ENCODE results near the gene ZBTB20. TPM values are rescaled to one million over a fixed set of nuclear protein-coding genes. Genes with fewer than 3 reads are reported as not detected.

Gene ZBTB20
- polyA plus RNA-seq, 3 donors = 4.2 to 7.6 (median 6.4) TPM

DNA sequence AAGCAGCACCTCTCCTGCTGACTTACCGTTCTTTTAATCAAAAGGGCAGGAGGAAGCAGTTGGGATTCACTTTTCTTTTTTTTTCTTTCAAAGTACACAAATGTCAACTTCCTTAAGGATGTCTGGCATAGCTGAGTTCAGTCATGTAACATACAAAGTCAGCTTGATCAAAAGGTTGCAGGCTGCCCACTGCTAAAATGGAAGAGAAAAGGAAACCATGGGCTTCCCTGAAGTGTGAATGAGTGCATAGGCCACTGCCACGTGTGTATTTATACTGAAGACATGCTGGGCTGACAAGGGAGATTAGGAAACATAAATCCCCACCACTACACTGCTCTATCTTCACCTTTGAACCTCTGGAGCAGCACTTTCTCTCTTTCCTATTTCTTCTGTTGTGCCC, 540.8 kb downstream of the ZBTB20 start:
- DNase-seq (ENCODE audit: low read depth in 3 of 3, low spot score in 2 of 3) = no peak

DNA sequence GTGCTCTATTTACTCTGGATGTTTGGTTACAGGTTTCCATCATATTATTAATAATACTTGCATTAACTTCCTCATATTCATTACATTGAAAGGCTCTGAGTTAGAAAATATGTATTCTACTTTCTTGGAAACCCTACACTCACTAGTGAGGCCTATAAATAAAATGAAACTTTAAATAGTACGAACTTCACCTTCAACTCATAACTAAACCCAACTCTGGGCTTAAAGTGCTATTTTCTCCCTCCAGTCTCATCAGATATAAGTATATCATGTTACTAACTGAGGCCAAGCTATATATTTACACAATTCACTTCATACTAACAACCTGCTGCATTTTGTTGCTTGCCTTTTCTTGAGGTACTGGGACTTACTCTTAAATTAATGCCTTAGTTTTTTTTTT, 546.5 kb downstream of the ZBTB20 start:
- DNase-seq (ENCODE audit: low read depth in 3 of 3, low spot score in 2 of 3) = no peak

DNA sequence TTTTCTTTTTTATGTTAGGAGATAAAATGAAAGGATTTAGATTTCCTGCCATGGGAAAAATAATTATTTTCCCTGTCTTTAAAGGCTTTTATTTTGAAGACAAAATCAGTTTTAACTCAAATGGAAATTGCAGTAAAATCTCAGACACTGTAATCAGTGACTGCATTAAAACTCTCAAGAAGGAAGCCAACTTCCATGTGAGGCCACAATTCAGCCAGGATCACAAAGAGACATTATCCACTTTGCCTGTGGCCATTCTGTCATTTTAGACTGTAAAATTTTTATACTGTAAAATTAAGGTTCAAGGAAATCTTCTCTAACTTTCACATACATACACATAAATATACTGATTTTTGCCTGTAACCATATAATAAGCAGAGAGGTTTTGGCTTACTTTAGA, 549.2 kb downstream of the ZBTB20 start:
- no peak for DNase-seq (ENCODE audit: low read depth in 3 of 3, low spot score in 2 of 3)

DNA sequence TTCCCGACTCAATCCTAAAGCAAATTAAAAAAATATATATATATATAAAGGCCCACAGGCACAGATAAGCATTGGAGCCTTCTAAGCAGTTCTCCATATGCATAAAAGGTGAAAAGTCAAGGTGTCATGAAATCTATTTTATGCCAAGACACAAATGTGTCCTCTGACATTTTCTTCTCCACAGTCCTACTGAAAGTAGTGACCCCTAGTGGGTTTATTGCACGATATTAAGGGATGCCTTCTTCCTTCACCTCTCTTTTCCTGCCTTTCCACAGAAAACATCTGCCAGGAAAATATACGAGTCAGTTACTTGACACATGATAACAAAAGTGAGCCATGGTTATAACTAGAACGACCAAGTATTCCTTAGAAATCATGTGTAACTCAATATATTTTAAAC, 550.1 kb downstream of the ZBTB20 start:
- no peak for DNase-seq (ENCODE audit: low read depth in 3 of 3, low spot score in 2 of 3)

DNA sequence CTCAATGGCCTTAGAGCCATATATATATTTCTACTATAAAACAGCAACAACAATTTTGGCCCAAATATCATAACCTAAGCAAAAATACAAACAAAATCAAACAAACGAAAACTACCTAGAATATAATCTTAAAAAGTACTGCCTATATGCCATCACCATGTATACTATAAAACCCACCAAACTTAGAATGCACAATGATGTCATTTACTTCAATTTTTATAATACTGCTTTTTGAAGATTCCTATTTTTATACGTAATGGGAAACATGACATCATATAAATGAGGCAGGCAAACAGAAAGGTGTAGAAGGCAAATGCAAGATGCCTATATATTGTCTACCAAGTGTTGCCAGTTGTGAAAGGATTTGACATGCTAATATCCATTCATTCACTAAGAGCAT, 550.9 kb downstream of the ZBTB20 start:
- no peak for DNase-seq (ENCODE audit: low read depth in 3 of 3, low spot score in 2 of 3)

DNA sequence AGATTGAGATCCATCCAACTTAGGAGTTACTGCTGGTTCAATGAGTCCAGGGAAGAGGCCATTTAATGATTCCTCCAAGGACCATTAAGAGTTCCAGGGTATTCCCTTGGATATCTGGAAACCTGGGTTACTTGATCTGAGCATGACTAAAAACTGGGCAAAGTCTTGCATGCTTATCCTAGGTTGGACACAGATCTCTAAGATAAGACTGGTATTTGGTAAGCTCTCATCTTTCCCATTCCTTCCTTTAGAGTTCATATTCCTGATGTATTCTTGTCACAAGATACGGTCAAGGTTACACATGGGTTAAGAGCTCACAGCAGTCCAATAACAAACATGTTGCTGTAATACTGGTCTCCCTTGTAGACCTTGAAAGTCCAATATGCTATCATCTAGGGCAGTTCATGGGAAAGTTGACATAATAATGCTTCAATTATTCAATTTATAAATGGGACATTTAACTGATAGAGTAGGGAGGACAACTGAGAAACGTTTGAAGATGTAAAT, 551.5 kb downstream of the ZBTB20 start:
- no peak for DNase-seq (ENCODE audit: low read depth in 3 of 3, low spot score in 2 of 3)

DNA sequence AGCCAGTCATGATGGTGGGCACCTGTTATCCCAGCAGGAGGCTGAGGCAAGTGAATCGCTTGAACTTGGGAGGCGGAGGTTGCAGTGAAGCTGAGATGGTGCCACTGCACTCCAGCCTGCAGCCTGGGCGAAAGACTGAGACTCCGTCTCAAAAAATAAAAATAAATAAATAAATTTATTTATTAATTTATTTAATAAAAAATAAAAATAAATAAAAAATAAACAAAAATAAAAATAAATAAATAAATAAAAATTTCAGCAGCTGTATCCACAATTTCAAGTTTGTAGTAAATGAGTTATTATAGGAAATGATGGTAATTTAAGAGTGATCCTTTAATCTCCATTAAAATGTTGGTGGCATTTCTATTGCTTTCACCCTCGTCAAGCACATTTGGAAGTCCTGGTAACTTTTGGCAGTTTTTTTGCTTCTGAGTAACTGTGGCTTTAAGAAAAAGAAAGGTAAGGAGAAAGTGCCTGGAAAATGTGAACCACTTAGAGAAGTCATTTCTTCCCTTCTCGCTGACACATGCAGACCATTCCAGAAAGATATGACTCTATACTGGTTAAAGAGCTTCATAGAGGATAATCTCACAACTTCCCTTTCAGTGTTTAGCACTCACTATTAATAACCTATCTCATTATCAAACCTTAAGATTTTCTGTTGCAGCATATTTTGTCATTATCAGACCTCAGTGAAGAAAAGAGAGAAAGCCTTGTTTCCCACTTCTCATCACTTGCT, 556.6 kb downstream of the ZBTB20 start:
- DNase-seq (ENCODE audit: low read depth in 3 of 3, low spot score in 2 of 3) = no peak

DNA sequence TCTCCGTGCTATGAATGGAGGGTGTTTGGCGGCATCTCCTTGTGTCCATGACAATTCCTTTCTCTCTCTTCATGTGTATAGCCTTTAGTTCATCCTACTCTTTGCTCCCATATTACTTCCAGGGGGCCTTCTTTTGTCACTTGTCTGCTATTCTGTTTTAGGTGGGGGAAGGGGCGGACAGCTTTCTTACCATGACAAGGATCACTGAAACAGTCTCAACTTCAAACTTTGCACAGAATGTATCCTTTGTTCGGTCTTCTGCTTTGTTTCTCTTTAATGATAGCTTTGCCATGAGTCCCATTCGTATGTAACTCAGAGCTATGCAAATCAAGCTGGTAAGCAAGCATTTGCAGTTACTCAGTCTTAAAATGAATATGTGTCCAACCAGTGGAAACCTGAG, 559.1 kb downstream of the ZBTB20 start:
- no peak for DNase-seq (ENCODE audit: low read depth in 3 of 3, low spot score in 2 of 3)

DNA sequence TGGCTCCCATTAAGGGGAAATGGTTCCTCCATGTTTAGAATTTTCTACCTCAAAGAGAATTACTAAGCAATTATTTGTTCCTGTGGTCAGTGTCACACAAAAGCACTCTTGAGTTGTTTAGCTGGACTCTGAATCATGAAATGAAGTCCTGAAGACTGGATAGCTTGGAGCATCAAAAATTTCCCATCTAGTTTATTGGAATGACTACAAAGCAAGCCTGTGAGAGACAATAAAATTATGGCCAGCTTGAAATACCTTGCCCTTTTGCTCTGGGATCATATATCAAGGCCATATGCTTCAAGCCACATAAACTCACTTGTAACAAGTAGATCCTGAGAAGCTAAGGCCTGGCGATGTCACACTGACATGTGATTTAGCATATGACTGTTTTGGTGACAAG, 561.0 kb downstream of the ZBTB20 start:
- DNase-seq (ENCODE audit: low read depth in 3 of 3, low spot score in 2 of 3) = peak in 2 of 3 donors; percentile 17 to 23

DNA sequence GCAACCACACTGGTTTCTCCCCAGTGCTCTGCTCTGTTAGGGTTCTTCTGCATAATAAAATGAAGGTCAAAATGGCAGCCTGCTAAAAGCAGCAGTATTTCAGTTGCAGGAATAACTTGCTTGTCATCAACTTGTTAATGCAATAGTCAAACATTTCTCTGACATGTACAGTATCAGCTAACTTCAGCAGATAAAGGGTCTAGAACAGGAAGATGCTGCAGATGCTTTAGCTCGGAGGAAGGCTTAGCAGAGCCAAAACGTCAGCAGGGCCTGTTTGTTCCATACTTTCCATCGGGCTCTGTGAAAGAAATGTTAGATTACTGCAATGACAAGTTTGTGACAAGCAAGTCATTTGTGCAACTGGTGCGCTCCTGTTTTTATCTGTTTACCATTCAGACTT, 561.4 kb downstream of the ZBTB20 start:
- no peak for DNase-seq (ENCODE audit: low read depth in 3 of 3, low spot score in 2 of 3)

DNA sequence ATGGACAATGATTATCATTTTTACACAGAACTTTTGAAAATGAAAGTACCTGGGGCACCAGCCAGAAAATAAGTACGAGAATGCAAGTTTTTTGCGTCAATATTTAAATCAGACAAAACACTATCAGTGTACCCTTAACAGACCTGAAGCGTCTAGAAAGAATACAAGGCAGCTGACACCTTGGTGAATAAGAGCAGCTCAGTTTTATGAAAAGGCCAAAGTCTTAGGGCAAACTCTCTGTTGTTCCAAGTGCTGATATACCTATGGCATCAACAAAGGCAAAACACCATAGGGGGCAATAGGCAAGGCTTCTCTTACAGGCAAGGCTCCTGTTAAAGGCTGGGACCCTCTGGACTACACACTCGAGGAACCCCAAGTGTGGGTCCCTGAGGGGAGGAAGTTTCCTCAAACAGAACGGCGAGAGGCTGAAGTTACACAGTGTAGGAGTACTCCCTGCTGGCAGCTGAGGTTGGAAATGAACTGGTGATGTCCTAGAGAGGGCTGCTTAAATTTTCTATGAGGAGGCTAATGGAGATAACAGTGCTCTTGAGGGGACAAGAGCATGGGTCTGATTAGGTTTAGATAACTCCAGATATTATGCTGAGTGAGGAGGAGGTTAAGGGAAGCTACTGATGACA, 562.2 kb downstream of the ZBTB20 start:
- no peak for DNase-seq (ENCODE audit: low read depth in 3 of 3, low spot score in 2 of 3)

DNA sequence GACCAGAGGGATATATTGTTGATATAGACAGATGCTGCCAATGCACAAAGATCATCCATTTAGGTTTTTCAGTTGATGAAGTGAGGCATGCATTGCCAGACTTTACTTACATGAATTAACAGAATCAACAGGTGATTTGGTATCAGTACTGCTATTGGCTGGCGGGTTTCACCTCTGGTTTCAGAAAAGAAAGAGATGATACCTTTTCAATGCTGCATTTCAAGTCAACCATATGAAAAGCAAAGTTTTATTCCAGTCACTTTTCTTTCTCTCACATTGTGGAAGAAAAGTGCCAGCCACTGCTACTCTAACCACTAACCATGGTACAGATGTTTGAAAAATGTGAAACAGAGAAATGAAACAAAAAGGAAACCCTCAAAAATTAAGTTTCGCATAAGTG, 564.2 kb downstream of the ZBTB20 start:
- DNase-seq (ENCODE audit: low read depth in 3 of 3, low spot score in 2 of 3) = no peak

DNA sequence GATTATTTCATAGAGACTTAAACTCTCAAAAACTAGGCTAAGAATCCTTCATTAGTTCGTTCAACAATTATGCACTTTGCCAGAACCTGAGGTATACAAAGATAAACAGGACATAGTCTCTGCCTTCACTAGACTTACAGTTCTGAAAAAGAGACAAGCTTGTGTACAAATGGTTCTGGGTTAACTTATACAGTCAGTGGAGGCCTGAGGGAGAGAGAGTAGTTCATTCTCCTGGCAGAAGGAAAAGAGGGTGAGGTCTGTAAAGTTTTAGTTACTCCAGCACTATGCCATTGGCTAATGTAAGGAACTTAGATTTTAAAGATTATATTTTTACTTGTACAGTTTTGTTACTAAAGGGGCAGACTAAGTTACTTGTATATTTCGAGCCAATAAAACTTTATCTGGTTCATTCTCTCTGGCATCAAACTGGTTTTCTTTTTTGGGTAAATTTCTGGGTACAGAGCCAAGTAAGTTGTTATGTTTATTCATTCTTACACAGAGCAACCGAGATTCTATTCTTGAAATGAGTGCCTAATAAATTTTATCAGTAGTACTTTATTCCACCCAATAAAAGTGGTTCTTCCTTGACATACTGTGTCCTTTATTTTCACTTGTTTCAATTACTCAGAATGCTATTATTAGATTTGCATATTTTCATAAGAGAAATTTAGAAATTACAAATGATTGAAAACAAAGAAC, 574.6 kb downstream of the ZBTB20 start:
- no peak for DNase-seq (ENCODE audit: low read depth in 3 of 3, low spot score in 2 of 3)

DNA sequence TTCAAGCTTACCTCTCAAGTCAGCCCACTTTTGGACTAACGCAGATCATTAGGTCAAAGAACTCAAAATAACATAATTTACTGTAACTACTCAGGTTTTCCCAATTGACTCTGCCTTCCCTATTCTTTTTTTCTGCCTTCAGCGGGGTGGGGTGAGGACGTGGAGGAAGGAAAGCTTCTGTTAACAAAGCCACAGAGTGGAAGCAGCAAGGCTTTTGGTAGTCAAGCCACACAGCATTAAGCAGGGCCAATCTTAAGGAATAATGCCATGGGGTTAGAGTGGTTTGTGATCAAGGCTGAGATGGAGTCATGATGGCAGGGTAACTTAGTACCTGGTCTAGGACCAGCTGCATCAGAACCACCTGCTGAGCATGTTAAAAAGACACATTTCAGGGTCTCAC, 575.7 kb downstream of the ZBTB20 start:
- no peak for DNase-seq (ENCODE audit: low read depth in 3 of 3, low spot score in 2 of 3)

DNA sequence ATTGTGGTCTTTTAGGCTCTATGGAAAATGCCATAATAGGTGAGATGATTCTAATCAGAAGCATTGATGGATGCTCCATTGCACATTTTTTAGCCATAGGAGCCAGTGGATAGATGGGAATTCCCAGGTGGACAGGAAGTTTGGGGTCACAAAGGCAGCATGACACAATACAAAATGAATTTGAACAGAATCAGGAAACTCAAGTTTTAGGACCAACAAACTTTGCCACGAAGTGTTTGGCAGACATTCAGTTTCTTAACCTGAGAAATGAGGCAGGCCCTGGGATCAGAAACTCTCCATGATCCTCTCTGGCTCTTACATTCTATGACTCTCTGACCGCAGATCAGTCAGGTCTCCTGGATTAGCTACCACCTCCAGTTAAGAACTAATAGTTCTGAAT, 577.9 kb downstream of the ZBTB20 start:
- DNase-seq (ENCODE audit: low read depth in 3 of 3, low spot score in 2 of 3) = no peak

DNA sequence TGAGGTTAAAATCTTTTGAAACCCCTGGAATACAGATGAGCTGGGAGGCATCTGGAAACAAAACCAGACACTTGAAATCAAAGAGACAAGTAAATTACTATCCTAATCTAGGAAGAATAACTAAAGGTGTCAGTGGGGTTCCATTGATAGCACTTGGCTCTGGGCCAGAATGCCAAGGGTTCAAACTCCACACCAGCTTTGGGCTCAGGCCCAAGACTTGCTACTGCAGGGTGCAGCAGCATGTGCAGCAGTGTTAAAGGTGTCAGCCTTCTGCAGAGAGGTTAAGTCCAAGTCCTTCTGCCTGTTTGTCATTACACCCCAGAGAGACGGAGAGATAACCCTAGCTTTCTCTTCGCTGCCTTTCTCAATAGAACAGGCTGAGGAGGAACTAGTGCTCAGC, 579.3 kb downstream of the ZBTB20 start:
- no peak for DNase-seq (ENCODE audit: low read depth in 3 of 3, low spot score in 2 of 3)

DNA sequence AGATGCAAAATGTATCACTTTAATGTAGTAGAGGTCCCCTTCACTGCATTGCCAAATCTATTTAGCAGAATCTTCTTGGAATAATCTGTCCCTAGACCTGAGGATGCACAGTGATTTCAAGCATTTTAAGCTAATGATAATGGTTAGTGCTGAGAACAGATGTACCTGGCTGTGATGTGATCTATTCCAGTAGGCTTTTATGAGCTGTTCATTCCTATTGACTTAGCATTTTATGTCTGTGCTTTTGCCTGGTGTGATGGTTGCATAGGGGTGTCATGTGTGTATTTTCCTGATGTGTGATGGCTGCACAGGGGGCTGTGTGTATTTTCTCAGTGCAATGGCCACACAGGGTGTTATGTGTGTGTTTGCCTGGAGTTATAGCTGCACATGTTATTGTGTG, 580.3 kb downstream of the ZBTB20 start:
- no peak for DNase-seq (ENCODE audit: low read depth in 3 of 3, low spot score in 2 of 3)

DNA sequence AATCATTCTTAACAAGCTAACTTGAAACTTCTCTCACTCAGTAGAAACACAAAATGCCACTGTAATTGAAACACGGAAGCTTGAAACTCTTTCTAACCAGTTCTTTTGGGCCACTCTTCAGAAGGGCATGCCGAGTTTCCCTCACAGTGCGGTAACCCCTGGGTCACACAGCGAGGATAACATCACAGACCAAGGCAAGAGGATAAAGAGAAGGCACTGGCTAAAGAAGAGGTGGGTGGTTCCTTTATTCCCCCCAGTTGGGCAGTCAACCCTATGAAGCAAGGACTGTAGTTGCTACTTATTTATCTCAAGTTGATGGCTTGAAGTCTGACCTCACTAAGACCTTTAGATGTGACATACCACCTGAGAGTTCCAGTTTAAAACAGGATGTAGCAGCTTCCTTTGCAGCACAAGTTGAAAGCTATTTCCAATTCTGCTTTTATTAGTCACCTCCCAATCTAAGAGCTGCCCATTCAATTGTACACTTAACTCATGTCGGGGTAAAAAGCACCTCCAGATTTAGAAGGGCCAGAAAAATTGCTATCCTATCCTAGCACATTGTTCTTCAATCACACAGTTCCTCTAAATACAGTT, 580.8 kb downstream of the ZBTB20 start:
- no peak for DNase-seq (ENCODE audit: low read depth in 3 of 3, low spot score in 2 of 3)

DNA sequence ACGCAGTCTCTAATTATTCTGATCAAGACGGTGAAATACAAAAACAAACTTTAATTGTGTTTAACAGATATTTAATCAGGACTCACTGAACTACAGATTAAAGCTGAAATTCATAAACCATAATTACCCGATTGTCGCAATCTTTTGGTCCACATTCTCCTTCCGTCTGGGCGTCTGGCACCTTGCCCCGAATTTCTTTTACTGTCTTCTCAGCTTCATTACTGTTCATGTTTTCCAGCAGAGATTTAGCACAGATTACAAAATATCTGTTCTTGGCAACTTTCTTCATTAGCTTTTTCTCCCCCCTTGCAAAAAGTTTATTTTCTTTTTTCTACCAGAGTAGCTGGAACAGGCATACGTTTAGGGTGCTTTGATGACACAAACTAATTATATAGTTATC, 581.9 kb downstream of the ZBTB20 start:
- no peak for DNase-seq (ENCODE audit: low read depth in 3 of 3, low spot score in 2 of 3)

DNA sequence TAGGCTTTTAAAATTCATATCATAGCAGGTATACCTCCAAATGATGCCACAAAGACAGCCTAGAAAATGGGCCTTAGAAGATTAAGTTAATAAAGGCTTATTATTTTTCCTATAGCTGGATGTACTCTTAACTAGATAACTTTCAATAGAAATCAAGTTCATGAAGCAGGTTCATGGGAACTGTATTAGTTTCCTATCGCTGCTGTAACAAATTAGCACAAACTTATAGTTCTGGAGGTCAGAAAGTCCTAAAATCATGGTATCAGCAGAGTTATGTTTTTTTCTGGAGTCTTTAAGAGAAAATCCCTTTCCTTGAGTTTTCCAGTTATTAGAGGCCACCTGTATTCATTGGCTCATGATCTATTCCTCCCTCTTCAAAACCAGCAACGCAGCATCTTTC, 583.4 kb downstream of the ZBTB20 start:
- DNase-seq (ENCODE audit: low read depth in 3 of 3, low spot score in 2 of 3) = no peak

DNA sequence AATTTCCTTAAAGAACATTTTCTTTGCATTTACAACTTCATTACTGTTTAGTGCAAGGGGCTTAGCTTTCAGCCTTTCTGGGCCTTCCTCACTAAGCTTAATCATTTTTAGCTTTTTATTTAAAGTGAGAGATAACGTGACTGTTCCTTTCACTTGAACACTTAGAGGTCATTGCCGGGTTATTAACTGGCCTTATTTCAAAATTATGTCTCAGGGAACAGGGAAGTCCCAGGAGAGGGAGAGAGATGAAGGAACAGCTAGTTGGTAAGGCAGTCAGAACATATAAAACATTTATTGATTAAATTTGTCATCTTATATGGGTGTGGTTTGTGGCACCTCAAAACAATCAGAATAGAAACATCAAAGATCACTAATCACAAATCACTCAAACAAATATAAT, 584.5 kb downstream of the ZBTB20 start:
- no peak for DNase-seq (ENCODE audit: low read depth in 3 of 3, low spot score in 2 of 3)
